Tibial artery (tissue), 4 donors: ENCODE measurements around the gene HOXA2.

Experiments
- DNase-seq, 2 donors: peaks; one replicate each; pipeline ENCODE4 v3.0.0-alpha.2; 2019
- H3K27ac ChIP-seq, 2 donors: fragments of 200-600 bp; sonication (generic) in 1 of 2; 1 replicate in 1 of 2; 2 replicates in 1 of 2; pipeline ENCODE4 v1.5.1; 2018 to 2019; ENCODE audit warnings: mild to moderate bottlenecking in 1 of 2
- H3K27me3 ChIP-seq, 2 donors: fragments of 200-600 bp; sonication (generic) in 1 of 2; one replicate each; pipeline versions ENCODE4 v1.5.1 to v1.6.0; 2016 to 2019
- H3K36me3 ChIP-seq, 3 donors: fragments of 200-600 bp; sonication (generic) in 2 of 3; one replicate each; pipeline ENCODE4 v1.5.1; 2016 to 2019; ENCODE audit warnings: mild to moderate bottlenecking in 2 of 3
- H3K4me1 ChIP-seq, 4 donors: fragments of 200-600 bp; sonication (generic) in 2 of 4; 1 replicate in 3 of 4; 2 replicates in 1 of 4; pipeline ENCODE4 v1.5.1; 2016 to 2019
- H3K4me3 ChIP-seq, 2 donors: fragments of 200-600 bp; sonication (generic) in 1 of 2; 1 replicate in 1 of 2; 2 replicates in 1 of 2; pipeline ENCODE4 v1.5.1; 2018 to 2019; ENCODE audit warnings: mild to moderate bottlenecking in 2 of 2
- H3K9me3 ChIP-seq, 3 donors: fragments of 200-600 bp; sonication (generic) in 1 of 3; one replicate each; pipeline ENCODE4 v1.5.1; 2016 to 2019
- CTCF ChIP-seq, 2 experiments: fragments of 200-600 bp in 1 of 2; fragments of 450-650 bp in 1 of 2; IDR thresholded peaks; one replicate each; pipeline ENCODE4 v1.5.1; 2017 to 2019; ENCODE audit warnings: antibody characterized with exemption in 2 of 2, mild to moderate bottlenecking in 1 of 2, moderate library complexity in 1 of 2
- intact Hi-C: fragments of 100-400 bp; cut with DNase I; formaldehyde crosslinking; loops from one replicate; pipeline ENCODE4 v1.15.0; 2023; ENCODE audit warnings: low total_unique reads

HOXA2 gene

GRCh38 chr7:27098578-27099451, 3.7 kb downstream of the HOXA2 start:
- TF ChIP-seq CTCF (IDR thresholded peaks at IDR 0.05), result no peak
- H3K4me3 ChIP-seq, result peak overlapping the region; percentile 80 to 83
- no peaks in the 10 kb centered on the region for H3K9me3 ChIP-seq
- H3K36me3 ChIP-seq, result no peaks in the 10 kb centered on the region
- DNase-seq, result no peak
- intact Hi-C loops, result loop anchor here (5.0 to 10.0 kb wide), 2 partner anchors 43 to 1234 kb away; partner anchors contain the start of gene HOXA5
- peak overlapping the region; percentile 43 to 54 for H3K27ac ChIP-seq
- H3K27me3 ChIP-seq, result no peaks in the 10 kb centered on the region
- H3K4me1 ChIP-seq, result peaks cover 0 to 23% (median 18%) of the 10 kb centered on the region in 4 donors

GRCh38 chr7:27097686-27098577, 4.6 kb downstream of the HOXA2 start:
- no peak for DNase-seq
- H3K9me3 ChIP-seq, result no peaks in the 10 kb centered on the region
- no peak for TF ChIP-seq CTCF (IDR thresholded peaks at IDR 0.05)
- no peaks in the 10 kb centered on the region for H3K36me3 ChIP-seq
- intact Hi-C loops, result loop anchor here (5.0 to 10.0 kb wide), 2 partner anchors 44 to 1233 kb away; partner anchors contain the start of gene HOXA5
- H3K27me3 ChIP-seq, result no peaks in the 10 kb centered on the region
- peaks cover 0 to 23% (median 18%) of the 10 kb centered on the region in 4 donors for H3K4me1 ChIP-seq
- H3K4me3 ChIP-seq, result peak overlapping the region; percentile 80 to 83
- H3K27ac ChIP-seq, result peak overlapping the region; percentile 43 to 81

DNA sequence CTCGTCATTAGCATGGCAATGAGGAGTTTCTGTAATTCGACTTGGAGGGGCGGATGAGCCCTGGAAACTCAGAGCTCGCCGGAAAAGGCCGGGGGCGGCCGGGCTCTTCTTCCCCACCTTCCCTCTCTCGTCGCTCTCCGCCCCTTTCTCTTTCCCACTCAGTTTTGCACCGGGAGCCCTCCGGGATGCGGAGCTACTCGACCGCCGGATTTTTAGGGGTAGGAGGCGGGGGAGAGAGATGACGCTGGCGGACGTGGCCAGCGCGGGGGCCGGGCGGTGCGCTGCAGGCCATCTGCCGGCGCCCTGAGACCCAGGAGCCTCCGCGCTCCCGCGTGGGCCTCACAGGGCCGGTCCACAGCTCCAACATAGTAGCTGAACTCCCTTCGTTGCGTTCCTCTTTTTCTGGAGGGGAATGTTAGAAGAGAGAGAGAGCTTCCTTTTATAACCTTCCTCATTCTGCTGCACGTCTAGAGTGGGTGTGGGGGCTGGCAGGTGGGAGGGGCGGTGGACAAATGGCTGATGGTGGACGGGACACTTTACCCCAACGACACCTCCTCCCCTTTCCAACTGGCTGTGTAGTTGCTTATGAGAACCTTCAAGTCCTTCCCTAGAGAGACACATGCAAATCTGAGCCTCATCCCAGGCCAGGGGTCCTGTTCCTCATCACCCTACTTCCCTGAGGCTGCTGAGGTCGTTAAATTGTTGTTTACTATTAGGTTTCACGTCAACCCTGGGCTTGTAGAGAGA, 5.5 kb downstream of the HOXA2 start:
- peak overlapping the region; percentile 80 to 81 for H3K27ac ChIP-seq
- intact Hi-C loops, result loop anchor here (5.0 to 10.0 kb wide), 2 partner anchors 45 to 1232 kb away; partner anchors contain the start of gene HOXA5
- peaks cover 0 to 23% (median 18%) of the 10 kb centered on the region in 4 donors for H3K4me1 ChIP-seq
- H3K4me3 ChIP-seq, result peak overlapping the region; percentile 80 to 83
- DNase-seq, result no peak
- no peaks in the 10 kb centered on the region for H3K9me3 ChIP-seq
- no peaks in the 10 kb centered on the region for H3K27me3 ChIP-seq
- H3K36me3 ChIP-seq, result no peaks in the 10 kb centered on the region
- TF ChIP-seq CTCF (IDR thresholded peaks at IDR 0.05), result no peak

- peak within 1 kb of the TSS; percentile 80 to 83 for H3K4me3 ChIP-seq
- intact Hi-C loops, result loop anchor here (5.0 to 10.0 kb wide), 2 partner anchors 46 to 1231 kb away; partner anchors contain the start of gene HOXA5
- TF ChIP-seq CTCF (IDR thresholded peaks at IDR 0.05), result no peak
- H3K27me3 ChIP-seq, result no peaks in the 10 kb centered on the region
- peaks cover 0 to 23% (median 18%) of the 10 kb centered on the region in 4 donors for H3K4me1 ChIP-seq
- no peaks in the 10 kb centered on the region for H3K9me3 ChIP-seq
- peak; percentile 75 to 88 for DNase-seq
- H3K27ac ChIP-seq, result peak within 1 kb of the TSS; percentile 80 to 81
- H3K36me3 ChIP-seq, result no peaks in the 10 kb centered on the region
Measured at GRCh38 chr7:27095897-27096767, 6.4 kb downstream of the HOXA2 start, which contains the start of gene HOXA1. HOXA1 (minus strand) TSS chr7:27096000; CDS start chr7:27095912, 88 bp downstream.
